GM23338 (cell line): Measurements from ENCODE around the gene PLOD2. TPM values are rescaled to one million over a fixed set of nuclear protein-coding genes. Genes with fewer than 3 reads are reported as not detected.

ENCODE experiments used
- ATAC-seq: fragments of 200-7000 bp; cut with Tn5 transposase; 3 replicates; pipeline ENCODE4 v1.9.1; 2020
- DNase-seq: peaks from one replicate; pipeline ENCODE4 v3.0.0-alpha.2; 2015; ENCODE audit warnings: low spot score
- H2AFZ ChIP-seq: fragments of 200-600 bp; sonication (generic); 2 replicates; pipeline ENCODE4 v1.8.0; 2016; ENCODE audit warnings: antibody characterized with exemption, mild to moderate bottlenecking, moderate library complexity
- H3F3A ChIP-seq: fragments of 200-600 bp; sonication (generic); replicated peaks from 2 replicates; pipeline ENCODE4 v1.8.0; 2017; ENCODE audit warnings: antibody characterized with exemption, mixed run types, low read depth
- H3K27ac ChIP-seq: fragments of 200-600 bp; sonication (generic); 2 replicates; pipeline ENCODE4 v1.6.1; 2016; ENCODE audit warnings: low read depth
- H3K27me3 ChIP-seq: fragments of 200-600 bp; sonication (generic); 2 replicates; pipeline ENCODE4 v1.8.0; 2016; ENCODE audit warnings: mild to moderate bottlenecking, mixed run types, moderate library complexity; ENCODE audit not compliant: insufficient read depth
- H3K36me3 ChIP-seq: fragments of 200-600 bp; sonication (generic); 2 replicates; pipeline ENCODE4 v1.8.0; 2016; ENCODE audit warnings: mild to moderate bottlenecking; ENCODE audit not compliant: insufficient read depth
- H3K4me1 ChIP-seq: fragments of 200-600 bp; sonication (generic); 2 replicates; pipeline ENCODE4 v1.8.0; 2016; ENCODE audit warnings: mild to moderate bottlenecking, moderate library complexity; ENCODE audit not compliant: insufficient read depth
- H3K4me2 ChIP-seq: fragments of 200-600 bp; sonication (generic); 2 replicates; pipeline ENCODE4 v1.7.1; 2017; ENCODE audit warnings: mixed run types
- H3K4me3 ChIP-seq: fragments of 200-600 bp; sonication (generic); 2 replicates; pipeline ENCODE4 v1.6.1; 2016; ENCODE audit warnings: mixed run types
- H3K79me2 ChIP-seq: fragments of 200-600 bp; sonication (generic); replicated peaks from 2 replicates; pipeline ENCODE4 v1.8.0; 2017; ENCODE audit warnings: mild to moderate bottlenecking; ENCODE audit not compliant: insufficient read depth
- H3K9me2 ChIP-seq: fragments of 200-600 bp; sonication (generic); 2 replicates; pipeline ENCODE4 v1.8.0; 2017; ENCODE audit not compliant: insufficient read depth
- H4K20me1 ChIP-seq: fragments of 200-600 bp; sonication (generic); replicated peaks from 2 replicates; pipeline ENCODE4 v1.8.0; 2017; ENCODE audit warnings: mild to moderate bottlenecking; ENCODE audit not compliant: insufficient read depth
- H3K27ac Mint-ChIP-seq: 2 replicates; pipeline ENCODE4 v1.8.0; 2020; ENCODE audit warnings: inconsistent platforms, mild to moderate bottlenecking, moderate library complexity, mixed read lengths
- H3K27me3 Mint-ChIP-seq: 3 replicates; pipeline ENCODE4 v1.8.0; 2022; ENCODE audit warnings: low read depth, mild to moderate bottlenecking, moderate library complexity, mixed read lengths, inconsistent platforms; ENCODE audit not compliant: insufficient read depth, poor library complexity
- H3K36me3 Mint-ChIP-seq: 3 replicates; pipeline ENCODE4 v1.8.0; 2021; ENCODE audit warnings: low read depth, mild to moderate bottlenecking, inconsistent platforms, moderate library complexity, mixed read lengths
- H3K4me1 Mint-ChIP-seq: 3 replicates; pipeline ENCODE4 v1.8.0; 2020; ENCODE audit warnings: mild to moderate bottlenecking, inconsistent platforms, mixed read lengths
- H3K4me3 Mint-ChIP-seq: 3 replicates; pipeline ENCODE4 v1.8.0; 2021; ENCODE audit warnings: moderate library complexity, mild to moderate bottlenecking, inconsistent platforms, mixed read lengths
- H3K9me3 Mint-ChIP-seq: 3 replicates; pipeline ENCODE4 v1.8.0; 2020; ENCODE audit warnings: moderate library complexity, mild to moderate bottlenecking, inconsistent platforms, mixed read lengths
- CTCF ChIP-seq, 2 experiments: fragments of 200-600 bp in 1 of 2; sonication (generic) in 1 of 2; conservative IDR thresholded peaks; 2 replicates each; pipeline versions ENCODE4 v1.5.1 to v1.6.1; 2016 to 2017; ENCODE audit warnings: antibody characterized with exemption in 2 of 2, low read depth in 2 of 2, mild to moderate bottlenecking in 2 of 2, moderate library complexity in 1 of 2
- ETS1 ChIP-seq: IDR thresholded peaks from 2 replicates; pipeline ENCODE4 v1.6.1; 2016; ENCODE audit warnings: antibody characterized with exemption
- NANOG ChIP-seq: IDR thresholded peaks from 2 replicates; pipeline ENCODE4 v1.6.1; 2016; ENCODE audit warnings: antibody characterized with exemption, borderline replicate concordance
- POLR2AphosphoS5 ChIP-seq: IDR thresholded peaks from 2 replicates; pipeline ENCODE4 v1.6.1; 2016; ENCODE audit warnings: antibody characterized with exemption, low read depth
- ZNF114 ChIP-seq: fragments of 250-450 bp; sonication (Bioruptor Pico); IDR thresholded peaks from 2 replicates; pipeline ENCODE4 v1.5.0; 2020; ENCODE audit warnings: mild to moderate bottlenecking, moderate library complexity
- ZNF331 ChIP-seq: fragments of 250-450 bp; sonication (Bioruptor Pico); IDR thresholded peaks from 2 replicates; pipeline ENCODE4 v1.5.0; 2020; ENCODE audit warnings: low read depth, mild to moderate bottlenecking, moderate library complexity
- polyA plus RNA-seq: library from polyadenylated mRNA; unstranded; fragments of >200 nt; fragmentation: Nextera tagmentation; extraction: Ambion mirVana; gene quantifications from 2 replicates; pipeline ENCODE4 v1.2.1, GENCODE V29; 2016
- total RNA-seq: library from RNA; depleted of rRNA; stranded (reverse); fragments of >200 nt; shearing (Covaris generic); gene quantifications from 2 replicates; pipeline ENCODE4 v1.2.3, GENCODE V29; 2014
- TF ChIP-seq, protein P1 (sequence below): fragments of 250-450 bp; sonication (Bioruptor Pico); IDR thresholded peaks from 2 replicates; pipeline ENCODE4 v1.5.0; 2020; ENCODE audit warnings: mild to moderate bottlenecking, moderate library complexity

The PLOD2 gene
- total and polyA plus RNA-seq, 2 experiments from 2014 or later = 26.7 to 30.5 TPM

GRCh38 chr3:146162561-146162960 is 1.6 kb upstream of the PLOD2 start (continued):
- TF ChIP-seq, protein P1, sequence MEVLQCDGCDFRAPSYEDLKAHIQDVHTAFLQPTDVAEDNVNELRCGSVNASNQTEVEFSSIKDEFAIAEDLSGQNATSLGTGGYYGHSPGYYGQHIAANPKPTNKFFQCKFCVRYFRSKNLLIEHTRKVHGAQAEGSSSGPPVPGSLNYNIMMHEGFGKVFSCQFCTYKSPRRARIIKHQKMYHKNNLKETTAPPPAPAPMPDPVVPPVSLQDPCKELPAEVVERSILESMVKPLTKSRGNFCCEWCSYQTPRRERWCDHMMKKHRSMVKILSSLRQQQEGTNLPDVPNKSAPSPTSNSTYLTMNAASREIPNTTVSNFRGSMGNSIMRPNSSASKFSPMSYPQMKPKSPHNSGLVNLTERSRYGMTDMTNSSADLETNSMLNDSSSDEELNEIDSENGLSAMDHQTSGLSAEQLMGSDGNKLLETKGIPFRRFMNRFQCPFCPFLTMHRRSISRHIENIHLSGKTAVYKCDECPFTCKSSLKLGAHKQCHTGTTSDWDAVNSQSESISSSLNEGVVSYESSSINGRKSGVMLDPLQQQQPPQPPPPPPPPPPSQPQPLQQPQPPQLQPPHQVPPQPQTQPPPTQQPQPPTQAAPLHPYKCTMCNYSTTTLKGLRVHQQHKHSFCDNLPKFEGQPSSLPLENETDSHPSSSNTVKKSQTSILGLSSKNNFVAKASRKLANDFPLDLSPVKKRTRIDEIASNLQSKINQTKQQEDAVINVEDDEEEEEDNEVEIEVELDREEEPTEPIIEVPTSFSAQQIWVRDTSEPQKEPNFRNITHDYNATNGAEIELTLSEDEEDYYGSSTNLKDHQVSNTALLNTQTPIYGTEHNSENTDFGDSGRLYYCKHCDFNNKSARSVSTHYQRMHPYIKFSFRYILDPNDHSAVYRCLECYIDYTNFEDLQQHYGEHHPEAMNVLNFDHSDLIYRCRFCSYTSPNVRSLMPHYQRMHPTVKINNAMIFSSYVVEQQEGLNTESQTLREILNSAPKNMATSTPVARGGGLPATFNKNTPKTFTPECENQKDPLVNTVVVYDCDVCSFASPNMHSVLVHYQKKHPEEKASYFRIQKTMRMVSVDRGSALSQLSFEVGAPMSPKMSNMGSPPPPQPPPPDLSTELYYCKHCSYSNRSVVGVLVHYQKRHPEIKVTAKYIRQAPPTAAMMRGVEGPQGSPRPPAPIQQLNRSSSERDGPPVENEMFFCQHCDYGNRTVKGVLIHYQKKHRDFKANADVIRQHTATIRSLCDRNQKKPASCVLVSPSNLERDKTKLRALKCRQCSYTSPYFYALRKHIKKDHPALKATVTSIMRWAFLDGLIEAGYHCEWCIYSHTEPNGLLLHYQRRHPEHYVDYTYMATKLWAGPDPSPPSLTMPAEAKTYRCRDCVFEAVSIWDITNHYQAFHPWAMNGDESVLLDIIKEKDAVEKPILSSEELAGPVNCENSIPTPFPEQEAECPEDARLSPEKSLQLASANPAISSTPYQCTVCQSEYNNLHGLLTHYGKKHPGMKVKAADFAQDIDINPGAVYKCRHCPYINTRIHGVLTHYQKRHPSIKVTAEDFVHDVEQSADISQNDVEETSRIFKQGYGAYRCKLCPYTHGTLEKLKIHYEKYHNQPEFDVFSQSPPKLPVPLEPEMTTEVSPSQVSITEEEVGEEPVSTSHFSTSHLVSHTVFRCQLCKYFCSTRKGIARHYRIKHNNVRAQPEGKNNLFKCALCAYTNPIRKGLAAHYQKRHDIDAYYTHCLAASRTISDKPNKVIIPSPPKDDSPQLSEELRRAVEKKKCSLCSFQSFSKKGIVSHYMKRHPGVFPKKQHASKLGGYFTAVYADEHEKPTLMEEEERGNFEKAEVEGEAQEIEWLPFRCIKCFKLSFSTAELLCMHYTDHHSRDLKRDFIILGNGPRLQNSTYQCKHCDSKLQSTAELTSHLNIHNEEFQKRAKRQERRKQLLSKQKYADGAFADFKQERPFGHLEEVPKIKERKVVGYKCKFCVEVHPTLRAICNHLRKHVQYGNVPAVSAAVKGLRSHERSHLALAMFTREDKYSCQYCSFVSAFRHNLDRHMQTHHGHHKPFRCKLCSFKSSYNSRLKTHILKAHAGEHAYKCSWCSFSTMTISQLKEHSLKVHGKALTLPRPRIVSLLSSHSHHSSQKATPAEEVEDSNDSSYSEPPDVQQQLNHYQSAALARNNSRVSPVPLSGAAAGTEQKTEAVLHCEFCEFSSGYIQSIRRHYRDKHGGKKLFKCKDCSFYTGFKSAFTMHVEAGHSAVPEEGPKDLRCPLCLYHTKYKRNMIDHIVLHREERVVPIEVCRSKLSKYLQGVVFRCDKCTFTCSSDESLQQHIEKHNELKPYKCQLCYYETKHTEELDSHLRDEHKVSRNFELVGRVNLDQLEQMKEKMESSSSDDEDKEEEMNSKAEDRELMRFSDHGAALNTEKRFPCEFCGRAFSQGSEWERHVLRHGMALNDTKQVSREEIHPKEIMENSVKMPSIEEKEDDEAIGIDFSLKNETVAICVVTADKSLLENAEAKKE (CRISPR knock-in tag) = no peak
- TF ChIP-seq ZNF331 (CRISPR knock-in tag) (no peak), CTCF (conservative IDR thresholded peaks at IDR 0.05; ENCODE audit: low read depth in 2 of 2) (no peak), ZNF114 (CRISPR knock-in tag) (no peak), NANOG (no peak), ETS1 (no peak)

DNA sequence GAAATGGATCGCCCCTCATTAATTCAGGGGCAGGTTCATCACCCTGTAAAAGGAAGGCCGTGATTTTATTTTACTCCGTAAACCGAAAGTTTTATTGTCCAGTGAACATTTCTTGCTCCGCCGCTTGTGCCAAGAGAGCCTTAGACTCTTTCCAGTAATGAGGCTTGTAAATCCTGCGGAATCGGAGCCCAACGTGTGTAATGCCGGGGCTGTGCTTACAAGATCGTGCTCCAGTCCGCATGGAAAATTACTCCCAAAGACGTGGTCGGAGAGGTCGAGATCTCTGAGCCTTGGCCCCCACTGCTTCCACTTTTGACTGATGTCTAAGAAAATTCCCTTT is 649 bp upstream of the PLOD2 start:
- no peaks in the 10 kb centered on the region for H3K9me3 Mint-ChIP-seq
- peak overlapping the region; percentile 84 for H3K4me3 Mint-ChIP-seq
- no peaks in the 10 kb centered on the region for H4K20me1 ChIP-seq
- peaks cover 40% of the 10 kb centered on the region for H3K4me1 Mint-ChIP-seq
- ATAC-seq (no peak), DNase-seq (peak; percentile 34)
- H3K27ac Mint-ChIP-seq = no peak overlapping the region
- H3K27me3 Mint-ChIP-seq = peaks cover 8% of the 10 kb centered on the region
- H3K27ac ChIP-seq = no peak overlapping the region
- H3F3A ChIP-seq = peaks cover 6% of the 10 kb centered on the region; the same call in 1 of the 2 replicates
- H3K4me2 ChIP-seq = peak overlapping the region; percentile 79
- H3K36me3 ChIP-seq = no peaks in the 10 kb centered on the region
- H3K9me2 ChIP-seq = 0 out of 2 replicates have a peak, but pooled peaks cover 7% of the 10 kb centered on the region
- H3K4me1 ChIP-seq = peaks cover 36% of the 10 kb centered on the region
- H3K79me2 ChIP-seq = peaks cover 31% of the 10 kb centered on the region
- peaks cover 16% of the 10 kb centered on the region for H3K27me3 ChIP-seq
- no peaks in the 10 kb centered on the region for H3K36me3 Mint-ChIP-seq
- peak overlapping the region; percentile 57 for H3K4me3 ChIP-seq
- H2AFZ ChIP-seq = peak overlapping the region; percentile 90
- TF ChIP-seq POLR2AphosphoS5 = no peak
- TF ChIP-seq, protein P1 (CRISPR knock-in tag) = no peak
- TF ChIP-seq NANOG = no peak
